Spleen (tissue), 11 donors: ENCODE measurements around the gene FAF1. TPM values are rescaled to one million over a fixed set of nuclear protein-coding genes. Genes with fewer than 3 reads are reported as not detected.

Experiments
- polyA plus RNA-seq, 3 donors: library from polyadenylated mRNA; stranded (reverse); fragments of 200-250 nt; gene quantifications; one replicate each; pipeline ENCODE4 v1.2.1, GENCODE V29; 2013
- small RNA-seq, 4 donors: library from RNA; depleted of rRNA; stranded (forward); fragments of <200 nt; gene quantifications; one replicate each; pipeline ENCODE3, GENCODE V24; 2016
- total RNA-seq, 7 donors: library from RNA; depleted of rRNA in 3 of 7; stranded (reverse); fragments of >200 nt in 3 of 7; fragmentation: NEBNext Ultra II Directional in 4 of 7; extraction: Animal tissue kit (Norgen Biotek cat#: 25700) in 4 of 7; gene quantifications; one replicate each; pipeline versions ENCODE4 v1.1.0 to v1.2.1, GENCODE V29; 2016 to 2021
- donor health status: healthy with polysubstance abuse.
- donor health status: DM: no; HTN: no; CAD: no; lungs with moderate emphysema.
- donor health status: DM: no; HTN: no; CAD: no.
- donor health status: Bipolar disorder and iron deficiency.
- donor health status: healthy.
- donor health status: DM: no; HTN: no; CAD: no.
- donor health status: DM: yes; HTN: yes; CAD: no.

Gene FAF1
- total and polyA plus RNA-seq, 10 donors = 16.7 to 58.7 (median 40.0) TPM

Small RNA genes within 50 kb of the gene (small RNA-seq; reads per million reads assigned to genes)
- 0 reads per million in 4 donors for gene RNU6-1026P

Other genes starting within 250 kb of the FAF1 start
- 10 to 100 TPM in 4 of 7 donors, 1 to 10 TPM in 3; 6.9 to 18.2 (median 10.1) TPM for gene CDKN2C, start 10.0 kb upstream of the FAF1 start, total RNA-seq
- 10 to 100 TPM in 2 of 3 donors, 1 to 10 TPM in 1; 7.7 to 17.9 (median 17.6) TPM for gene CDKN2C, start 10.0 kb upstream of the FAF1 start, polyA plus RNA-seq
- gene C1orf185, start 142.0 kb upstream of the FAF1 start, total RNA-seq = not detected
- not detected for gene C1orf185, start 142.0 kb upstream of the FAF1 start, polyA plus RNA-seq